ENCODE results near the gene NPM1. TPM values are rescaled to one million over a fixed set of nuclear protein-coding genes. Genes with fewer than 3 reads are reported as not detected.

Gene NPM1
- total RNA-seq, 1 experiment from 2014 or later = 3,122 TPM

GRCh38 chr5:171351536-171352073 lies 36.0 kb upstream of the NPM1 start:
- peaks cover 0 to 3% of the 10 kb centered on the region in 2 experiments; a peak in 1 of 5 replicates for H3K9me3 Mint-ChIP-seq
- no peak overlapping the region for H2BK120ac ChIP-seq (ENCODE audit: low read depth, low read length, poor library complexity, severe bottlenecking)
- no peaks in the 10 kb centered on the region for H3K79me1 ChIP-seq (ENCODE audit: insufficient read depth, low read depth, low read length, poor library complexity, severe bottlenecking)
- no peak overlapping the region for H4K91ac ChIP-seq (ENCODE audit: insufficient read length, low read depth, low read length)
- DNase-seq = no peak
- H3K4me1 ChIP-seq (ENCODE audit: insufficient read depth, low read length) = no peaks in the 10 kb centered on the region
- no peak for TF ChIP-seq CTCF (conservative IDR thresholded peaks at IDR 0.05)
- H3K36me3 Mint-ChIP-seq (ENCODE audit: insufficient read depth in 1 of 3, low read depth in 3 of 3) = no peaks in the 10 kb centered on the region
- no peaks in the 10 kb centered on the region for H3K23me2 ChIP-seq (ENCODE audit: insufficient read length, low read depth, low read length, poor library complexity, severe bottlenecking)
- no peak overlapping the region for H4K5ac ChIP-seq (ENCODE audit: insufficient read length, low read depth, low read length)
- H3K9ac ChIP-seq (ENCODE audit: extremely low read depth, insufficient read length, low read length) = no peak overlapping the region
- H3K18ac ChIP-seq (ENCODE audit: insufficient read length, low read depth, low read length) = no peak overlapping the region
- no peak overlapping the region for H3K4me2 ChIP-seq (ENCODE audit: insufficient read depth, insufficient read length, low read length)
- no peak overlapping the region for H2AK5ac ChIP-seq (ENCODE audit: insufficient read length, low read length)
- H3K4me3 Mint-ChIP-seq = no peak overlapping the region
- no peaks in the 10 kb centered on the region for H3K4me1 Mint-ChIP-seq
- no peaks in the 10 kb centered on the region for H3K9me3 ChIP-seq (ENCODE audit: control insufficient read depth, low read depth, low read length)
- no peak overlapping the region for H3K27ac ChIP-seq (ENCODE audit: insufficient read length, low read depth, low read length)
- no peak overlapping the region for H4K8ac ChIP-seq (replicated peaks; ENCODE audit: insufficient read length, low read depth, low read length)
- H3K4ac ChIP-seq (ENCODE audit: low read depth, low read length) = no peak overlapping the region
- no peak overlapping the region for H3K14ac ChIP-seq (ENCODE audit: insufficient read depth, low read length)
- H2BK12ac ChIP-seq (ENCODE audit: insufficient read length, low read depth, low read length) = no peak overlapping the region
- H3K79me2 ChIP-seq (ENCODE audit: insufficient read depth, low read length) = no peaks in the 10 kb centered on the region
- H3K27ac Mint-ChIP-seq = no peak overlapping the region
- H3K27me3 Mint-ChIP-seq (ENCODE audit: low read depth) = peaks cover 3% of the 10 kb centered on the region
- no peak overlapping the region for H3K23ac ChIP-seq (ENCODE audit: insufficient read length, low read depth, low read length)
- H2BK5ac ChIP-seq (ENCODE audit: insufficient read length, low read length) = no peak overlapping the region
- H2BK20ac ChIP-seq (ENCODE audit: low read depth, low read length, poor library complexity, severe bottlenecking) = no peak overlapping the region
- H3K56ac ChIP-seq (ENCODE audit: insufficient read length, low read depth, low read length) = no peak overlapping the region
- H4K20me1 ChIP-seq (ENCODE audit: control insufficient read depth, insufficient read depth, insufficient read length) = no peaks in the 10 kb centered on the region
- no peak overlapping the region for H3T11ph ChIP-seq (ENCODE audit: low read length)
- H2BK15ac ChIP-seq (ENCODE audit: low read depth, low read length) = no peak overlapping the region
- WGBS (ENCODE audit: extremely low coverage, insufficient read length, low lambda C conversion rate) = no CpG with 5 or more reads among the region's 7 CpGs
- no peaks in the 10 kb centered on the region for H3K27me3 ChIP-seq (ENCODE audit: insufficient read depth, low read length)
- H2AFZ ChIP-seq (ENCODE audit: low read length) = no peak overlapping the region
